OCI-M2 (cell line): ENCODE results near the gene ALPG.

ENCODE experiments used
- DNase-seq: peaks from one replicate; lab custom pipeline; 2025; ENCODE audit not compliant: unreplicated experiment; lab: John Stamatoyannopoulos, UW

The ALPG gene

DNA sequence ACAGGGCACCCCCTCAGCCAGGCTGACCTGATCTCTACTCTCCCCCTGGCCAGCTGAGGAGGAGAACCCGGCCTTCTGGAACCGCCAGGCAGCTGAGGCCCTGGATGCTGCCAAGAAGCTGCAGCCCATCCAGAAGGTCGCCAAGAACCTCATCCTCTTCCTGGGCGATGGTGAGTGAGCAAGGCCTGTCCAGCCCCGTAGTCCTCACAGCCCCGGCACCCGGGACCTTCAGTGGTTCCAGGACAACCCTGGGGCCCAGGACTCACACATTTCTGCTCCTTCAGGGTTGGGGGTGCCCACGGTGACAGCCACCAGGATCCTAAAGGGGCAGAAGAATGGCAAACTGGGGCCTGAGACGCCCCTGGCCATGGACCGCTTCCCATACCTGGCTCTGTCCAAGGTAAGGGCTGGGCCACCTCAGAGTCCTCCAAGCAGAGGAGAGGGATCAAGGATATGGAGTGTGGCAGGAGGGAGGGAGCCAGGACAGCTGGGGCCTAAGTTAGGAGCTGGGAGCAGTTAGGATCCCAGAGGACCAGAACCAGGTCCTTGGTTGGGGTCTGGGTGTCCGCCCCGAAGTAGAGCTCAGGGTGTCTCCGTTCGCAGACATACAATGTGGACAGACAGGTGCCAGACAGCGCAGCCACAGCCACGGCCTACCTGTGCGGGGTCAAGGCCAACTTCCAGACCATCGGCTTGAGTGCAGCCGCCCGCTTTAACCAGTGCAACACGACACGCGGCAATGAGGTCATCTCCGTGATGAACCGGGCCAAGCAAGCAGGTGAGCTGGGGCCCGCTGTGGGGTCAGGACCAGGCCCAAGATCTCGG is 49.9 kb downstream of the ALPG start:
- no peak for DNase-seq

GRCh38 chr2:232457121-232458011 is 50.7 kb downstream of the ALPG start:
- DNase-seq, result no peak

- no peak for DNase-seq
Observed at GRCh38 chr2:232458051-232458660, 51.5 kb downstream of the ALPG start.

GRCh38 chr2:232458661-232459418 is 52.2 kb downstream of the ALPG start:
- DNase-seq, result no peak

DNA sequence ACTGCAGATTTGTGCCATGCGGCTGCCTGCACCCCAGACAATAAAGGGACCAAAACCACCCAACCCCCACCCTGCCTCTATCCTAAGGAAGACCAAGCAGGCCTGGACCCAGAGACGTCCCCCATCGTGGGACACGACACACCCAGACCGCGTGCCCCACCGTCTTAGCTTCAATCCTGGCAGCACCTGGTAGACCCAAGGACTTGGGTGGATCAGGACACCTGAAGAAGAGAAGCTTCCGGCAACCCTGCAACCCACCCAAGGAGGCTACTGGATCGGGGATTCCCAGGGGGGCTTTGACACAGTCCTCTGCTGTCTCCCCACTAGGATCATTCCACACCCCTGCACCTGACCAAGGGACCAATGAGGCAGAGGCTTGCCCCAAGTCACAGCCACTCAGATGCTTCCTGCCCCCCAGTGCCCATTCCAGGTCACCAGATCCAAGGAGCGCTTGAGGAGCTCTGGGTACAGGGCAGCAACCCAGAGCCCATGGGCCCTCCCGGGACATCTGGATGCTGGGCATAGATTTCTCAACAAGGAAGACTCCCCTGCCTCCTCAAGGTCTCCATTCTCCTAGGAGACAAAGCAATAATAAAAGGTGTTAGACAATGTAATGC is 52.9 kb downstream of the ALPG start:
- DNase-seq, result no peak

GRCh38 chr2:232460171-232460570 is 53.5 kb downstream of the ALPG start:
- DNase-seq, result no peak
